Activated CD4-positive, alpha-beta T cell treated with anti-CD3 and anti-CD28 coated beads for 24 hours (primary cell): ENCODE measurements around the gene SWT1.
"Not testable (repeated sequence)": the region's sequence is repeated elsewhere in the genome, so short reads cannot be mapped to it uniquely, and the experiment has no call there.

Source experiments
- DNase-seq, 2 donors: peaks; one replicate each; pipeline ENCODE4 v3.0.0-alpha.2; 2020; ENCODE audit warnings: low read depth in 2 of 2

Gene SWT1

GRCh38 chr1:185318431-185319138 lies 161.6 kb downstream of the SWT1 start:
- no peak for DNase-seq

- DNase-seq, result no peak
Measured at GRCh38 chr1:185319139-185319475, 162.1 kb downstream of the SWT1 start.

GRCh38 chr1:185321104-185321503 lies 164.1 kb downstream of the SWT1 start:
- not testable (repeated sequence) for DNase-seq

- not testable (repeated sequence) for DNase-seq
Measured at GRCh38 chr1:185321653-185322221, 164.8 kb downstream of the SWT1 start.

GRCh38 chr1:185322636-185323035 lies 165.7 kb downstream of the SWT1 start:
- no peak for DNase-seq

GRCh38 chr1:185324118-185324517 lies 167.2 kb downstream of the SWT1 start:
- DNase-seq, result no peak

GRCh38 chr1:185325413-185325812 lies 168.4 kb downstream of the SWT1 start:
- DNase-seq, result no peak

GRCh38 chr1:185328255-185328654 lies 171.3 kb downstream of the SWT1 start:
- no peak for DNase-seq

GRCh38 chr1:185334182-185334581 lies 177.2 kb downstream of the SWT1 start:
- no peak for DNase-seq

GRCh38 chr1:185337246-185337645 lies 180.3 kb downstream of the SWT1 start:
- no peak for DNase-seq

- DNase-seq, result no peak
Measured at GRCh38 chr1:185338719-185339622, 182.0 kb downstream of the SWT1 start.

- DNase-seq, result no peak
Measured at GRCh38 chr1:185341196-185341781, 184.3 kb downstream of the SWT1 start.
